Measurements from ENCODE around the gene GPHA2.

Gene GPHA2

DNA sequence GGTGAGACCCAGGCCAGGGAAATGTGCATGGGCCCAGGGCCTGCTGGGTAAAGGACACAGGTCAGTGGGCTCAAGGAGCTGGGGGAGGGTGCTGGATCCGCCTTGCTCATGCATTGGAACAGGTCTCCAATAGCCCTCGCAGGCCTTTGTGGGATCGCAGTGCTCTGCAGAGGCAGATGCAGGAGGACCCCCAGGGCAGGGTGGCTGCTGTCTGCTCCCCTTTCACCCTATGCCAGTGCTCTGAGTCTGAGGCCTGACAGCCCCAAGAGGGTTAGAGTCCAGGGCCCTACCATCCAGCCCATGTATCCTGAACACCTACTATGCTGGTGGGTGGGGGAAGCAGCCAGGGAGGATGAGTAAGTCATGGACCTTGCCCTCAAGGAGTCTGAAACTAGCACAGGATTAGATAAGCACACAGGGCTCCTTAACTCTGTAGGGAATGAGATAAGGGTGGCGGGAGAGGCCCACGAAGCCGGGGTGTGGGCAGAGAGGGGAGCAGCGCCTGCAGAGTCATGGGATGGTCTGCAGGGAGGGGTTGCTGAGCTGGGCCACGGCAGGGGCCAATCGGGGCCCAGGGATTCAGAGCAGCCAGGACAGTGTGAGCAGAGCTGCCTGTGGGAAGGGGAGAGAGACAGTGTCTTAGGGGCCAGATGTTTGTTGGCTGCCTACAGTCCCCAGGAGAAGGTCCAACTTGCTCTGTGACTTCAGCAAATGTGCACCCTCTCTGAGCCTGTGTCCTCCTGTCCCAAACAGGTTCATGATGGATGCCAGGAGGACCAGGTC lies 46.8 kb downstream of the GPHA2 start:
- TF ChIP-seq, protein P1, sequence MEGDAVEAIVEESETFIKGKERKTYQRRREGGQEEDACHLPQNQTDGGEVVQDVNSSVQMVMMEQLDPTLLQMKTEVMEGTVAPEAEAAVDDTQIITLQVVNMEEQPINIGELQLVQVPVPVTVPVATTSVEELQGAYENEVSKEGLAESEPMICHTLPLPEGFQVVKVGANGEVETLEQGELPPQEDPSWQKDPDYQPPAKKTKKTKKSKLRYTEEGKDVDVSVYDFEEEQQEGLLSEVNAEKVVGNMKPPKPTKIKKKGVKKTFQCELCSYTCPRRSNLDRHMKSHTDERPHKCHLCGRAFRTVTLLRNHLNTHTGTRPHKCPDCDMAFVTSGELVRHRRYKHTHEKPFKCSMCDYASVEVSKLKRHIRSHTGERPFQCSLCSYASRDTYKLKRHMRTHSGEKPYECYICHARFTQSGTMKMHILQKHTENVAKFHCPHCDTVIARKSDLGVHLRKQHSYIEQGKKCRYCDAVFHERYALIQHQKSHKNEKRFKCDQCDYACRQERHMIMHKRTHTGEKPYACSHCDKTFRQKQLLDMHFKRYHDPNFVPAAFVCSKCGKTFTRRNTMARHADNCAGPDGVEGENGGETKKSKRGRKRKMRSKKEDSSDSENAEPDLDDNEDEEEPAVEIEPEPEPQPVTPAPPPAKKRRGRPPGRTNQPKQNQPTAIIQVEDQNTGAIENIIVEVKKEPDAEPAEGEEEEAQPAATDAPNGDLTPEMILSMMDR (IDR thresholded peaks at IDR 0.05; ENCODE audit: control insufficient read depth, insufficient read depth, low read depth, low read length, missing control alignments): no peak
- DNase-seq (ENCODE audit: low read depth): no peak

DNA sequence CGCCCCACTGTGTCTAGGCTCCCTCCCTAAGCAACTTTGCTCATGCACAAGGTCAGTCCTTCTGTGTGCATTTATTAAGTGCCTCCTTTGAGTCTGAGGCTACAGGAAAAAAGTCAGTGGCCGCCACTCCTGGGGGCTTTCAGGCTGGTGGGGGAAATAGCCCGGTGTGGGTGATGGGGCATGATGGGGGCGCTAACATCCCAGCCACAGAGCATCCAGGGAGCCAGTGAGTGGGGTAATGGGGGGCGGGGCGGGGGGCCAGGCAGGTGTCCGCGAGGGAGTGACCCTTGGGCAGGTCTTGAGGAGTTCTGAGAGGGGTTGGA lies 47.3 kb downstream of the GPHA2 start:
- DNase-seq (ENCODE audit: low read depth): no peak
- H3K4me3 ChIP-seq (ENCODE audit: control insufficient read depth, low read depth, low read length): no peak overlapping the region
- TF ChIP-seq, protein P1 (IDR thresholded peaks at IDR 0.05; ENCODE audit: control insufficient read depth, insufficient read depth, low read depth, low read length, missing control alignments): no peak

More for the DNA sequence above, 46.8 kb downstream of the GPHA2 start:
- no peak overlapping the region for H3K4me3 ChIP-seq (ENCODE audit: control insufficient read depth, low read depth, low read length)

DNA sequence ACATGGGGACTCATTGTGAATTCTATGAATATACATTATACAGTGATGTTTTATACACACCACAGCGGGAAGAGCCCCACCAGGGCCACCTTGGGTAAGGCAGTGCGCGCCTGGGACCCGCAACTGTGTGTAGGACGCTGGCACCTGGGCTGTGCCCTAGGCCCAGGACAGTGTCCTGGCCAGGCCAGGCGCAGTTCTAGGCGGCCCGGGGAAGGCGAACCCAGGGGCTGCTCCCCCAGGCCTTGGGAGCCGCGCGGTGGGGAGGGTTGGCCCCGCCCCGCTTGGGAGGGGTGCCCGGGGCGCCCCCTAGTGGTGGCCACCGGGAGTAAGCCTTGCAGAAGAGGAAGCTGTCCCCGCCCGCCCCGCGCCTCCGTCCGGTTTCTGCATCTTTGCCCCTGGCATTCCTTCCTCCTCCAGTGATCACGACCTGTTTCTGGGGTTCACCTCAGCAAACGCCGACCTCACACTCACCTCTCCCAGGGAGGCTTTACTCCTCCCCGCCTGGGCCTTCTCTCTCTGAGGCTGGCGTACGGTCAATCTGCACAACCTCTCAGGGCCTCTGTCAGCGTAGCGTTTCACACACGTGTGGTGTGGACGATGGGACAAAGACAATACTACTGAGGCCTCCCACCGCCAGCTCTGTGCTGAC lies 47.8 kb downstream of the GPHA2 start:
- no peak overlapping the region; the same call in 1 of the 2 replicates for H3K4me3 ChIP-seq (ENCODE audit: control insufficient read depth, low read depth, low read length)
- TF ChIP-seq, protein P1 (IDR thresholded peaks at IDR 0.05; ENCODE audit: control insufficient read depth, insufficient read depth, low read depth, low read length, missing control alignments): peak; percentile 83
- DNase-seq (ENCODE audit: low read depth): no peak

DNA sequence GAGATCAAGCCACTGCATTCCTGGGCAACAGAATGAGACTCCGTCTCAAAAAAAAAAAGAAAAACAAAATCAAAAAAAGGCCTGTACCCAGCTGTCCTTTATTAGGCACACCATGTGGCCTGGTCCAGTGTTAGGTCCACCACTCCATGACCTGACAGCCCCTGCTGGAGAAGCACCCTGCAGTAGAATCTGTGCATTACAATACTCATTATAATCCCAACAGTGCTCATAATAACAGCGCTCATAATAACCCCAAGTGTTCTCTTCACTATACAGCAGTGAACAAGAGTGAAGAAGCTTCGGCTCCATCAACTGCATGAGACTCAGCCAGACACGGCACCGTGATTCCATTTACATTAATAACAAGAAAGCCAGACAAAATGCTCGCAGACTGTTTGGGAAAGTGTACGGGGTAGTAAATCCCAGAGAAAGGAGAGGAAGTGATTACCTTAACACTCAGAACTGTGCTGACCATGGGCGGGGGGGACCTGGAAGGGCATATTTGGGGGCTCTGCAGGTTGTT lies 48.4 kb downstream of the GPHA2 start:
- DNase-seq (ENCODE audit: low read depth): no peak
- H3K4me3 ChIP-seq (ENCODE audit: control insufficient read depth, low read depth, low read length): no peak overlapping the region

DNA sequence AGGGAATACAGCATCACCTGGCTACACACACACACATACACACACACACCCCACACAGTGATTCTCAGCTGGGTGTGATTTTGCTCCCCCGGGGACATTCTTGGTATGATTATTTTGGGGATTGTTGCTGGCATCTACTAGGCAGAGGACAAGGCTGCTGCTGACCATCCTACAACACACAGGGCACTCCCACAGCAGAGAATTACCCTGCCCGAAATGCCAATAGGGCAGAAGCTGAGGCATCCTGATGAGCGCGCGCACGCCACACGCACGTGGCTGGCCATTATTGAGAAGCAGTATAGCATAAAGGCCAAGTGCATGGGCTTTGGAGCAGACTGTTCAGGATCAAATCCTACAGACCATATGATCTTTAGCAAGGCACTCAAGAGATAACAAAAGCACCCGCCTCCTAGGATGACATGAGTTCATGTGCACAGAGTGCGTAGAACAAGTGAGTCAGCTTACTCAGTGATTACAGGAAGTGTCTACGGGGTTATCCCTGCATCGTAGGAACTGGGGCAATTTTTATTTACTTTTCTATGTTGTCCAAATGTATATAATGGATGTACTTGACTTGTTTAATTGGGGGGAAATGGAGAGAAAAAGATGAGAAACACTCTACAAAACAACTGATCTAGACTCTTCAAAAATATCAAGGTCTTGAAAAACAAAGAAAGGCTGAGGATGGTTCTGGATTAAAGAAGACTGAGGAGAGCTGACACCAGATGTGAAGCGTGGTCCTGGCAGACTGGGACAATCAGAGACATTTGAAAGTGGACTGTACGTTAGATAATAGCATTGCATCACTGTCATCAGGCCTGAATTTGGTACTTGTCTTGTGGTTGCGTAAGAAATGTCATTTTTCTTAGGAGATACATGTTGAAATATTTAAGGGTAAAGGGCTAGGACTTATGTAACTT lies 50.1 kb downstream of the GPHA2 start:
- no peak for DNase-seq (ENCODE audit: low read depth)
- no peak overlapping the region for H3K4me3 ChIP-seq (ENCODE audit: control insufficient read depth, low read depth, low read length)
- TF ChIP-seq, protein P1 (IDR thresholded peaks at IDR 0.05; ENCODE audit: control insufficient read depth, insufficient read depth, low read depth, low read length, missing control alignments): no peak

More for the DNA sequence above, 48.4 kb downstream of the GPHA2 start:
- TF ChIP-seq, protein P1 (IDR thresholded peaks at IDR 0.05; ENCODE audit: control insufficient read depth, insufficient read depth, low read depth, low read length, missing control alignments): no peak

Measured in AG09309 (cell line).